HEK293T (cell line): ENCODE data around the gene FILIP1L.

ENCODE experiments used
- BHLHE40 ChIP-seq: fragments of 450-650 bp; IDR thresholded peaks from 2 replicates; pipeline ENCODE4 v1.6.1; 2016; ENCODE audit warnings: mild to moderate bottlenecking, moderate library complexity, borderline replicate concordance
- CTBP1 ChIP-seq: fragments of 450-650 bp; IDR thresholded peaks from 2 replicates; pipeline ENCODE4 v1.6.1; 2016; ENCODE audit warnings: borderline replicate concordance
- ELF4 ChIP-seq: fragments of 450-650 bp; IDR thresholded peaks from 2 replicates; pipeline ENCODE4 v1.6.1; 2017; ENCODE audit warnings: antibody characterized with exemption
- FOXA1 ChIP-seq: fragments of 450-650 bp; IDR thresholded peaks from 2 replicates; pipeline ENCODE4 v1.6.1; 2016; ENCODE audit warnings: mild to moderate bottlenecking
- FOXK2 ChIP-seq: fragments of 450-650 bp; IDR thresholded peaks from 2 replicates; pipeline ENCODE4 v1.6.1; 2016; ENCODE audit warnings: mild to moderate bottlenecking
- FOXM1 ChIP-seq: fragments of 450-650 bp; IDR thresholded peaks from 2 replicates; pipeline ENCODE4 v1.6.1; 2017; ENCODE audit warnings: mild to moderate bottlenecking, borderline replicate concordance
- HDGF ChIP-seq: fragments of 450-650 bp; IDR thresholded peaks from 2 replicates; pipeline ENCODE4 v1.6.1; 2017; ENCODE audit warnings: antibody characterized with exemption, borderline replicate concordance
- LEF1 ChIP-seq: fragments of 450-650 bp; IDR thresholded peaks from 2 replicates; pipeline ENCODE4 v1.6.1; 2017; ENCODE audit warnings: mild to moderate bottlenecking, borderline replicate concordance
- NFRKB ChIP-seq: fragments of 450-650 bp; IDR thresholded peaks from 2 replicates; pipeline ENCODE4 v1.6.1; 2016; ENCODE audit warnings: mild to moderate bottlenecking, moderate library complexity
- PKNOX1 ChIP-seq: fragments of 450-650 bp; IDR thresholded peaks from 2 replicates; pipeline ENCODE4 v1.6.1; 2016
- SP1 ChIP-seq: fragments of 450-650 bp; IDR thresholded peaks from 2 replicates; pipeline ENCODE4 v1.6.1; 2017
- SUZ12 ChIP-seq: fragments of 450-650 bp; IDR thresholded peaks from 2 replicates; pipeline ENCODE4 v1.6.1; 2016; ENCODE audit warnings: mild to moderate bottlenecking
- TARDBP ChIP-seq: fragments of 450-650 bp; IDR thresholded peaks from 2 replicates; pipeline ENCODE4 v1.6.1; 2016
- ZNF384 ChIP-seq: fragments of 450-650 bp; IDR thresholded peaks from 2 replicates; pipeline ENCODE4 v1.6.1; 2016

- TF ChIP-seq BHLHE40, result no peak
- TF ChIP-seq ELF4, result no peak
- TF ChIP-seq SP1, result no peak
- no peak for TF ChIP-seq TARDBP
- TF ChIP-seq PKNOX1, result no peak
- TF ChIP-seq FOXK2, result no peak
- no peak for TF ChIP-seq FOXM1
- no peak for TF ChIP-seq SUZ12
- TF ChIP-seq ZNF384, result no peak
- TF ChIP-seq FOXA1, result no peak
- no peak for TF ChIP-seq CTBP1
- TF ChIP-seq HDGF, result no peak
- TF ChIP-seq NFRKB, result no peak
- TF ChIP-seq LEF1, result no peak
Measured at GRCh38 chr3:99923873-99924272, 190.4 kb downstream of the FILIP1L start.
